GM06990 (cell line): Measurements from ENCODE around the gene LRMDA.

Source experiments
- DNase-seq: peaks from one replicate; pipeline ENCODE4 v3.0.0-alpha.2; 2011; ENCODE audit not compliant: insufficient read length; ENCODE audit errors: extremely low read depth
- H3K27me3 ChIP-seq: replicated peaks from 2 replicates; pipeline ENCODE4 v1.6.0; 2011; ENCODE audit warnings: low read length; ENCODE audit not compliant: control insufficient read depth, insufficient read depth
- H3K36me3 ChIP-seq: 2 replicates; pipeline ENCODE4 v1.5.1; 2011; ENCODE audit warnings: low read length; ENCODE audit not compliant: control insufficient read depth, insufficient read depth
- H3K4me3 ChIP-seq: replicated peaks from 2 replicates; pipeline ENCODE4 v1.5.1; 2011; ENCODE audit warnings: low read depth, mild to moderate bottlenecking, control low read depth, low read length
- TF ChIP-seq, protein P1 (sequence below): IDR thresholded peaks from 2 replicates; pipeline ENCODE4 v1.5.1; 2011; ENCODE audit warnings: low read length, control low read depth, mild to moderate bottlenecking, inconsistent platforms; ENCODE audit not compliant: insufficient read depth, poor library complexity, severe bottlenecking

LRMDA gene

DNA sequence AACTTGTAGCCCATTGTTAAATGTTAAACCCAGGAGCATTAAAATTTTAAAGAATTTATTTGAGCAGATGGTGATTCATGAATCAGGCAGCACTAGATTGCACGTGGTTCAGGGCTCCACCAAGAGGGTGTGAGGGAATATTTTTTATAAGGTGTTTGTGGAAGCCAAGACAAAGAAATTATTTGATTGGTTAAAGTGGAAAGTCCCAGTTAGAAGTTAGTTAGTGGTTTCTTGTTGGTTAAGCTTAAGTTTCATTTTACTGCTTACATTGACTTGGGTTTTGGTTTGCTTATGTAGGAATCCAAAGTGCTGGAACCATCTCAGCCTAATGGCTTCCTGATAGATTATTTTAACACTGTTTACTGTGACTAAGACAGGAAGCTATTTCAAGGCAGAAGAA is 906.2 kb downstream of the LRMDA start:
- H3K4me3 ChIP-seq, result no peak overlapping the region
- H3K27me3 ChIP-seq, result no peaks in the 10 kb centered on the region
- TF ChIP-seq, protein P1, sequence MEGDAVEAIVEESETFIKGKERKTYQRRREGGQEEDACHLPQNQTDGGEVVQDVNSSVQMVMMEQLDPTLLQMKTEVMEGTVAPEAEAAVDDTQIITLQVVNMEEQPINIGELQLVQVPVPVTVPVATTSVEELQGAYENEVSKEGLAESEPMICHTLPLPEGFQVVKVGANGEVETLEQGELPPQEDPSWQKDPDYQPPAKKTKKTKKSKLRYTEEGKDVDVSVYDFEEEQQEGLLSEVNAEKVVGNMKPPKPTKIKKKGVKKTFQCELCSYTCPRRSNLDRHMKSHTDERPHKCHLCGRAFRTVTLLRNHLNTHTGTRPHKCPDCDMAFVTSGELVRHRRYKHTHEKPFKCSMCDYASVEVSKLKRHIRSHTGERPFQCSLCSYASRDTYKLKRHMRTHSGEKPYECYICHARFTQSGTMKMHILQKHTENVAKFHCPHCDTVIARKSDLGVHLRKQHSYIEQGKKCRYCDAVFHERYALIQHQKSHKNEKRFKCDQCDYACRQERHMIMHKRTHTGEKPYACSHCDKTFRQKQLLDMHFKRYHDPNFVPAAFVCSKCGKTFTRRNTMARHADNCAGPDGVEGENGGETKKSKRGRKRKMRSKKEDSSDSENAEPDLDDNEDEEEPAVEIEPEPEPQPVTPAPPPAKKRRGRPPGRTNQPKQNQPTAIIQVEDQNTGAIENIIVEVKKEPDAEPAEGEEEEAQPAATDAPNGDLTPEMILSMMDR, result no peak
- no peak for DNase-seq
- no peaks in the 10 kb centered on the region for H3K36me3 ChIP-seq

- TF ChIP-seq, protein P1, result no peak
- no peaks in the 10 kb centered on the region for H3K36me3 ChIP-seq
- H3K4me3 ChIP-seq, result no peak overlapping the region
- no peaks in the 10 kb centered on the region for H3K27me3 ChIP-seq
- no peak for DNase-seq
These were observed 906.8 kb downstream of the LRMDA start for GRCh38 chr10:76338187-76338586.

DNA sequence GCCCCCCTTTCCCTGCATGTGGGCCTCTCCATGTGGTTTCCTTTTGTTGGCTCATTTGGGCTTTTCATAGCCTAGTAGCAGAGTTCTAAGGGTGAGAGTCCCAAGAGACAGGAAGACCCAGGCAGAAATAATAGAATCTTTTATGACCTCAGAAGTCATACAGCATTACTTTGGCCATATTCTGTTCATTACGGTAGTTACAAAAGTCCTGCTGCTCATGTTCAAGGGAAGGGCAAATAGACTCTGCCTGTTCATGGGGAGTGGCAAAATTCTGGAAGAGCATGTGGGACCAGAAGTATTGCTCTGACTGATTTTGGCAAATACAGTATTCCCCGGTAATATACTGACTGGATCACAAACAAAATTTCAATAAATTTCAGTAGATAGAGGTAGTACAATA is 910.3 kb downstream of the LRMDA start:
- Histone ChIP-seq H3K36me3 (no peaks in the 10 kb centered on the region), H3K4me3 (no peak overlapping the region), H3K27me3 (no peaks in the 10 kb centered on the region)
- DNase-seq, result no peak
- TF ChIP-seq, protein P1, result no peak

DNA sequence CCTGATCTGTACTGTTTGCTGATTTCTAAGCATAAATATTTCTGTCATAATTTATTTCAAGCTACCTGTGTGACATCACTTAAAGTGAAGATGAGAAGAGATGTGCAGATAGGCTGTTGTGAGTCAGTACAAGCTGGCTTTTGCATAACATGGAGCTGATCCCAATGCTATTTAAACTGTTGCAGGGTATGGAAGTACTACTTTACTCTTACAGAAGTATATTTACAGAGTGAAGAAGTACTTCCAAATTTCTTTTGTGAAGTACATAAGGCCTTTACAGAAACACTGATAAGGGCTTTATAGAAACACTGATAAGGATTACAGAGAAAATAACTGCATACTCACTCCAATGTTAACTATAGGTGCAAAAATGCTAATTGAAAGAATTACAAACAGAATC is 911.6 kb downstream of the LRMDA start:
- Histone ChIP-seq H3K27me3 (no peaks in the 10 kb centered on the region), H3K4me3 (no peak overlapping the region), H3K36me3 (no peaks in the 10 kb centered on the region)
- no peak for DNase-seq
- TF ChIP-seq, protein P1, result no peak

DNA sequence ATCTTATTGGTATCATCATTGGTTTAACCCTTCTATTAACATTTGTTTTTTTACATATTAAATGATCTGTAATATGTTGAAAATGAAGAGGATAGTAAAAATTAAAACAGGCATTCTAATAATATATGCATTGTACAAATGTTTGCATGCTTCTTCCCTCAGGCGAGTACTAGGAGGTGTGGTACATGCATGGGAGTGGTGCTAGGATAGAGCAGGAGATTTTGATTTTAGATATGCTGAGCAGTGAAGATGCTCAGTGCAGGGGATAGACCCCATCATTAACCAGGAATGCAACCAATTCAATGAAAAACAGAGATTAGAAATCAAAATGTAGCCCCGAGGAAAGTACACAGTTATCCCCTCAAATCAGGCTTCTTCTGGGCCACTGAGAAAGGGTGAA is 916.4 kb downstream of the LRMDA start:
- no peak overlapping the region for H3K4me3 ChIP-seq
- TF ChIP-seq, protein P1, result no peak
- no peaks in the 10 kb centered on the region for H3K36me3 ChIP-seq
- DNase-seq, result no peak
- H3K27me3 ChIP-seq, result no peaks in the 10 kb centered on the region

DNA sequence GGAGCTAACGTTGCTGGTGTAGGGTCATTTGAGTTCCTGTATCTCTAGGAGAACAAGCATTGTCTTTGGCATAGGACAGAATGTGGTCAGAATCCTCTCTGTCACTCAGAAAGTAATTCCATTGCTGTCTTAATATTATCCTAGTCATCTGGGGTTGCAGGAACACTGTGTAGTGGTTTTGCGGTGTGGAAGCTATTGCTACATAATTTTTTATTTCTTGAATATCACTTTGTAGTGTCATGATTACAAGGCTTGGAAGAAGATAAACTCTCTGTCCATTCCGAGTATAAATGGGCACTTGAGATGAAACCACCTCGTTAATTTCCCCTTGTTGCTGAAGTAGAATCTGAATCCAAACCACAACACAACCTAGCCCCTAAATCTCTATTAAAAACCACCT is 919.2 kb downstream of the LRMDA start:
- no peak for DNase-seq
- H3K36me3 ChIP-seq, result no peaks in the 10 kb centered on the region
- no peaks in the 10 kb centered on the region for H3K27me3 ChIP-seq
- H3K4me3 ChIP-seq, result no peak overlapping the region
- TF ChIP-seq, protein P1, result no peak
